Endothelial cell of umbilical vein (primary cell): ENCODE measurements around the gene ZNF425.

Source experiments
- CTCF ChIP-seq, 2 donors: IDR thresholded peaks; 1 replicate in 1 of 2; 2 replicates in 1 of 2; pipeline ENCODE4 v1.5.1; 2011; ENCODE audit warnings: low read length in 2 of 2, mild to moderate bottlenecking in 2 of 2, moderate library complexity in 2 of 2, control low read depth in 1 of 2, inconsistent platforms in 1 of 2, low read depth in 1 of 2; ENCODE audit not compliant: insufficient read depth in 1 of 2; ENCODE audit errors: extremely low read depth in 1 of 2
- POLR2AphosphoS5 ChIP-seq: IDR thresholded peaks from 2 replicates; pipeline ENCODE4 v1.6.1; 2012; ENCODE audit warnings: low read depth, mild to moderate bottlenecking, control low read depth, low read length, moderate library complexity; ENCODE audit not compliant: insufficient read depth

- TF ChIP-seq POLR2AphosphoS5 (no peak), CTCF (IDR thresholded peaks at IDR 0.05; ENCODE audit: extremely low read depth in 1 of 2, insufficient read depth in 1 of 2, low read depth in 1 of 2, low read length in 2 of 2) (no peak)
Observed at GRCh38 chr7:149172534-149172920, 46.4 kb upstream of the ZNF425 start.
